Measurements from ENCODE around the gene LONRF2. TPM values are rescaled to one million over a fixed set of nuclear protein-coding genes. Genes with fewer than 3 reads are reported as not detected.
A peak's percentile ranks its signal among the peaks of the same experiment; 100 is the strongest.

Gene LONRF2
- total and polyA plus RNA-seq, 2 of the 4 experiments (the other 2 are of a cell fraction): 0.19 to 0.54 TPM

GRCh38 chr2:100236166-100236565 is 86.1 kb downstream of the LONRF2 start:
- Histone ChIP-seq H4K20me1 (ENCODE audit: insufficient read depth, low read length) (no peaks in the 10 kb centered on the region), H3K56ac (ENCODE audit: extremely low read depth, insufficient read depth, low read length) (no peak overlapping the region), H3K27ac (ENCODE audit: insufficient read depth, low read length) (no peak overlapping the region), H2BK5ac (ENCODE audit: low read depth, low read length, poor library complexity, severe bottlenecking) (no peak overlapping the region), H3K18ac (ENCODE audit: low read depth, low read length) (no peak overlapping the region), H3K4ac (ENCODE audit: low read depth, low read length) (no peak overlapping the region), H3K14ac (replicated peaks; ENCODE audit: low read depth, low read length) (no peak overlapping the region), H3K4me3 (ENCODE audit: insufficient read depth, low read depth, low read length) (no peak overlapping the region), H4K5ac (ENCODE audit: low read depth, low read length) (no peak overlapping the region), H3K36me3 (ENCODE audit: control insufficient read depth, insufficient read depth, low read length) (no peaks in the 10 kb centered on the region), H2BK120ac (ENCODE audit: low read depth, low read length) (0 out of 2 replicates have a peak overlapping the region, but pooled peaks have one; percentile 14), H2AFZ (replicated peaks; ENCODE audit: low read length, poor library complexity) (no peak overlapping the region), H3K9ac (ENCODE audit: low read depth, low read length) (no peak overlapping the region), H2BK20ac (ENCODE audit: low read depth, low read length) (no peak overlapping the region), H2BK15ac (ENCODE audit: low read depth, low read length) (no peak overlapping the region), H2AK9ac (replicated peaks; ENCODE audit: low read depth, low read length, poor library complexity) (no peak overlapping the region), H3K4me2 (ENCODE audit: low read depth, low read length) (no peak overlapping the region), H3K79me1 (ENCODE audit: low read depth in 1 of 2, low read length in 2 of 2) (no peaks in the 10 kb centered on the region), H3K23ac (ENCODE audit: low read depth, low read length) (no peak overlapping the region), H3K9me3 (ENCODE audit: control insufficient read depth, insufficient read depth, low read length) (no peaks in the 10 kb centered on the region), H3K9me1 (ENCODE audit: insufficient read depth, low read length) (peaks cover 11% of the 10 kb centered on the region), H3K27me3 (ENCODE audit: control insufficient read depth, insufficient read depth, low read length) (no peaks in the 10 kb centered on the region), H4K91ac (ENCODE audit: insufficient read depth, low read depth, low read length) (no peak overlapping the region), H4K8ac (ENCODE audit: low read depth in 2 of 2, low read length in 2 of 2) (no peak overlapping the region), H2AK5ac (ENCODE audit: low read depth, low read length) (no peak overlapping the region), H3K4me1 (ENCODE audit: control insufficient read depth, insufficient read depth, low read length) (peaks cover 4% of the 10 kb centered on the region)
- DNase-seq (no peak), ATAC-seq (ENCODE audit: low read depth) (no peak)
- intact Hi-C loops (cut with micrococcal nuclease): no loop called here
- CTCF ChIA-PET: interaction anchor here (0.6 kb wide), 1 partner anchor 728 kb away, joined by 4 read pairs; no protein-coding TSS in a partner anchor
- POLR2A ChIA-PET (ENCODE audit: unreplicated experiment): no interaction called here
- no TSS peak for BruUV-seq (replicated peaks)
- in situ Hi-C loops (cut with MboI; ENCODE audit: low sequenced_read_pairs): no loop called here
- TF ChIP-seq RCOR1 (IDR thresholded peaks at IDR 0.05; ENCODE audit: insufficient replicate concordance, low read length) (no peak), ELK1 (IDR thresholded peaks at IDR 0.05; ENCODE audit: borderline replicate concordance, low read depth, low read length) (no peak), SMC3 (IDR thresholded peaks at IDR 0.05; ENCODE audit: low read depth, low read length) (no peak), CTCF (conservative IDR thresholded peaks at IDR 0.05; ENCODE audit: low read depth, low read length) (no peak), NFE2L2 (IDR thresholded peaks at IDR 0.05; ENCODE audit: low read depth, low read length) (no peak), CHD1 (IDR thresholded peaks at IDR 0.05; ENCODE audit: low read depth, low read length) (no peak), RAD21 (IDR thresholded peaks at IDR 0.05; ENCODE audit: low read length) (no peak), FOS (IDR thresholded peaks at IDR 0.05; ENCODE audit: low read depth, low read length) (no peak)
- dilution Hi-C loops (cut with HindIII; ENCODE audit: low sequenced_read_pairs, unreplicated experiment): no loop called here
- no CpG with 5 or more reads among the region's 6 CpGs for WGBS, 2 experiments (ENCODE audit: extremely low coverage in 2 of 2, insufficient read length in 1 of 2)

Data from IMR-90 (cell line).